HG03060 (cell line): ENCODE measurements around the gene STK25.
"Not testable (repeated sequence)": the region's sequence is repeated elsewhere in the genome, so short reads cannot be mapped to it uniquely, and the experiment has no call there.

Experiments used
- ATAC-seq: cut with Tn5 transposase; IDR thresholded peaks from one replicate; pipeline ENCODE4 v1.9.1; 2021; ENCODE audit warnings: low read depth, moderate number of reproducible peaks; ENCODE audit not compliant: unreplicated experiment

The STK25 gene

GRCh38 chr2:241540401-241540770 is 32.0 kb upstream of the STK25 start:
- no peak for ATAC-seq

- no peak for ATAC-seq
These were observed 31.4 kb upstream of the STK25 start for GRCh38 chr2:241539616-241540374.

GRCh38 chr2:241538838-241539615 is 30.6 kb upstream of the STK25 start:
- ATAC-seq = no peak

GRCh38 chr2:241535871-241536655 is 27.7 kb upstream of the STK25 start:
- no peak for ATAC-seq

- no peak for ATAC-seq
These were observed 26.5 kb upstream of the STK25 start for GRCh38 chr2:241534701-241535375.

GRCh38 chr2:241534293-241534692 is 25.9 kb upstream of the STK25 start:
- no peak for ATAC-seq

GRCh38 chr2:241532733-241533601 is 24.6 kb upstream of the STK25 start:
- no peak for ATAC-seq

- no peak for ATAC-seq
These were observed 23.8 kb upstream of the STK25 start for GRCh38 chr2:241532168-241532567.

- ATAC-seq = no peak
These were observed 22.9 kb upstream of the STK25 start for GRCh38 chr2:241531161-241531722.

- no peak for ATAC-seq
These were observed 22.2 kb upstream of the STK25 start for GRCh38 chr2:241530571-241530970.

- not testable (repeated sequence) for ATAC-seq
These were observed 17.7 kb upstream of the STK25 start for GRCh38 chr2:241525818-241526780.

GRCh38 chr2:241522477-241522876 is 14.1 kb upstream of the STK25 start:
- no peak for ATAC-seq

- ATAC-seq = no peak
These were observed 11.3 kb upstream of the STK25 start for GRCh38 chr2:241519669-241520068.

GRCh38 chr2:241517297-241517696 is 8.9 kb upstream of the STK25 start:
- no peak for ATAC-seq

GRCh38 chr2:241516520-241516965 is 8.2 kb upstream of the STK25 start:
- ATAC-seq = no peak

- no peak for ATAC-seq
These were observed 6.8 kb upstream of the STK25 start for GRCh38 chr2:241514986-241515737.

GRCh38 chr2:241514553-241514952 is 6.2 kb upstream of the STK25 start:
- no peak for ATAC-seq
